CD14-positive monocyte (primary cell): Measurements from ENCODE around the gene OR51B2. TPM values are rescaled to one million over a fixed set of nuclear protein-coding genes. Genes with fewer than 3 reads are reported as not detected.

ENCODE experiments used
- DNase-seq, 3 donors: peaks; one replicate each; pipeline ENCODE4 v3.0.0-alpha.2; 2011 to 2022
- H2AFZ ChIP-seq: 2 replicates; pipeline ENCODE4 v1.6.0; 2012; ENCODE audit warnings: mild to moderate bottlenecking, low read depth, low read length, inconsistent platforms; ENCODE audit not compliant: insufficient read depth, poor library complexity, severe bottlenecking
- H3K27ac ChIP-seq, 2 donors: 1 replicate in 1 of 2; 2 replicates in 1 of 2; pipeline ENCODE4 v1.5.1; 2012 to 2013; ENCODE audit warnings: low read length in 2 of 2, control low read depth in 1 of 2, inconsistent platforms in 1 of 2, low read depth in 1 of 2, mild to moderate bottlenecking in 1 of 2
- H3K27me3 ChIP-seq, 2 donors: one replicate each; pipeline versions ENCODE4 v1.6.0 to v1.6.1; 2011 to 2013; ENCODE audit warnings: low read length in 2 of 2; ENCODE audit not compliant: control insufficient read depth in 2 of 2, insufficient read depth in 2 of 2
- H3K36me3 ChIP-seq, 2 donors: replicated peaks in 1 of 2; 1 replicate in 1 of 2; 2 replicates in 1 of 2; pipeline versions ENCODE4 v1.5.1 to v1.6.1; 2012 to 2013; ENCODE audit warnings: low read length in 2 of 2, control low read depth in 1 of 2, inconsistent platforms in 1 of 2, mild to moderate bottlenecking in 1 of 2; ENCODE audit not compliant: insufficient read depth in 2 of 2, control insufficient read depth in 1 of 2
- H3K4me1 ChIP-seq, 2 donors: 1 replicate in 1 of 2; 2 replicates in 1 of 2; pipeline versions ENCODE4 v1.5.1 to v1.6.1; 2012 to 2013; ENCODE audit warnings: low read length in 2 of 2, control low read depth in 1 of 2, inconsistent platforms in 1 of 2, mild to moderate bottlenecking in 1 of 2, moderate library complexity in 1 of 2; ENCODE audit not compliant: insufficient read depth in 2 of 2, control insufficient read depth in 1 of 2
- H3K4me2 ChIP-seq: replicated peaks from 2 replicates; pipeline ENCODE3; 2012; ENCODE audit warnings: low read length, moderate library complexity, mild to moderate bottlenecking; ENCODE audit not compliant: poor library complexity, severe bottlenecking; ENCODE audit errors: extremely low read depth
- H3K4me3 ChIP-seq, 3 experiments: fragments of 200-600 bp in 1 of 3; sonication (generic) in 1 of 3; replicated peaks in 1 of 3; 1 replicate in 2 of 3; 2 replicates in 1 of 3; pipeline ENCODE4 v1.5.1; 2011 to 2013; ENCODE audit warnings: low read length in 3 of 3, mild to moderate bottlenecking in 3 of 3, control low read depth in 2 of 3, low read depth in 2 of 3, inconsistent platforms in 1 of 3, moderate library complexity in 1 of 3
- H3K79me2 ChIP-seq: 2 replicates; pipeline ENCODE4 v1.6.0; 2012; ENCODE audit warnings: mild to moderate bottlenecking, control low read depth, inconsistent platforms, low read length, moderate library complexity; ENCODE audit not compliant: insufficient read depth
- H3K9ac ChIP-seq: 2 replicates; pipeline ENCODE4 v1.6.0; 2017; ENCODE audit warnings: low read length, mild to moderate bottlenecking; ENCODE audit not compliant: insufficient read depth, poor library complexity, severe bottlenecking
- H3K9me3 ChIP-seq, 2 donors: replicated peaks in 1 of 2; 1 replicate in 1 of 2; 2 replicates in 1 of 2; pipeline versions ENCODE4 v1.5.1 to v1.6.1; 2012 to 2013; ENCODE audit warnings: low read length in 2 of 2, control low read depth in 1 of 2; ENCODE audit not compliant: control insufficient read depth in 1 of 2, insufficient read depth in 1 of 2
- H4K20me1 ChIP-seq: 2 replicates; pipeline ENCODE4 v1.6.0; 2012; ENCODE audit warnings: mild to moderate bottlenecking, low read length, control low read depth, moderate library complexity; ENCODE audit not compliant: insufficient read depth
- H3K27ac Mint-ChIP-seq, 7 donors: one replicate each; pipeline ENCODE4 v1.8.0; 2020; ENCODE audit warnings: mild to moderate bottlenecking in 7 of 7, mixed read lengths in 7 of 7, moderate library complexity in 6 of 7, inconsistent platforms in 2 of 7
- H3K27me3 Mint-ChIP-seq, 3 donors: one replicate each; pipeline ENCODE4 v1.8.0; 2021 to 2022; ENCODE audit warnings: low read depth in 3 of 3, mild to moderate bottlenecking in 3 of 3, mixed read lengths in 3 of 3, moderate library complexity in 3 of 3, inconsistent platforms in 1 of 3
- H3K36me3 Mint-ChIP-seq, 2 donors: one replicate each; pipeline ENCODE4 v1.8.0; 2020; ENCODE audit warnings: mixed read lengths in 2 of 2, inconsistent platforms in 1 of 2, mild to moderate bottlenecking in 1 of 2
- H3K4me1 Mint-ChIP-seq: one replicate; pipeline ENCODE4 v1.8.0; 2020; ENCODE audit warnings: mild to moderate bottlenecking, mixed read lengths
- H3K4me3 Mint-ChIP-seq, 2 donors: one replicate each; pipeline ENCODE4 v1.8.0; 2020; ENCODE audit warnings: mild to moderate bottlenecking in 2 of 2, mixed read lengths in 2 of 2, moderate library complexity in 1 of 2
- H3K9me3 Mint-ChIP-seq, 7 donors: one replicate each; pipeline ENCODE4 v1.8.0; 2020 to 2022; ENCODE audit warnings: mixed read lengths in 7 of 7, mild to moderate bottlenecking in 6 of 7, moderate library complexity in 6 of 7, inconsistent platforms in 2 of 7
- WGBS: methylation state at CpG from one replicate; pipeline ENCODE4 v1.1.5; 2013; ENCODE audit warnings: missing lambda C conversion rate; ENCODE audit not compliant: insufficient coverage; 5-methylcytosine and 5-hydroxymethylcytosine counted together
- intact Hi-C, 2 donors: fragments of 100-400 bp; cut with micrococcal nuclease; formaldehyde crosslinking; loops; one replicate each; pipeline versions ENCODE4 v1.15.0 to v1.15.1; 2023
- polyA minus RNA-seq: library from RNA; depleted of rRNA, polyadenylated mRNA; stranded (reverse); fragments of >200 nt; gene quantifications from 2 replicates; pipeline ENCODE4 v1.2.3, GENCODE V29; 2012
- polyA plus RNA-seq, 3 donors: library from polyadenylated mRNA; depleted of rRNA in 1 of 3; unstranded in 2 of 3; stranded (reverse) in 1 of 3; fragments of 300-500 nt in 2 of 3; fragments of >200 nt in 1 of 3; fragmentation: Illumina TruSeq in 2 of 3; gene quantifications; 1 replicate in 2 of 3; 2 replicates in 1 of 3; pipeline ENCODE4 v1.2.3, GENCODE V29; 2012 to 2021
- total RNA-seq, 12 experiments: library from RNA in 1 of 12; stranded (reverse) in 1 of 12; fragments of 120-200 nt in 1 of 12; gene quantifications; one replicate each; pipeline ENCODE4 v1.2.4 and lab custom pipeline; 2013 to 2026; ENCODE audit warnings: mixed read lengths in 6 of 12, inconsistent platforms in 1 of 12
- TF ChIP-seq, protein P1 (sequence below): fragments of 200-600 bp; IDR thresholded peaks from one replicate; pipeline ENCODE4 v1.8.0; 2022; ENCODE audit warnings: antibody characterized with exemption, mild to moderate bottlenecking

Gene OR51B2
- not detected for total RNA-seq (2013)
- polyA plus RNA-seq: not detected
- polyA minus RNA-seq: not detected in 2 replicates
- 0 to 0.46 (median 0) reads per million in 11 experiments for total RNA-seq (lab: John Stamatoyannopoulos, UW)

GRCh38 chr11:5324197-5324596 lies at the start of gene OR51B2:
TSS of gene OR51B2 (minus strand) at chr11:5324297. CDS start at chr11:5324297, 0 bp downstream.
- Mint-ChIP-seq H3K9me3 (peaks cover 0 to 4% (median 0%) of the 10 kb centered on the region in 7 donors), H3K4me3 (no peak within 1 kb of the TSS), H3K36me3 (no peaks in the 10 kb centered on the region), H3K4me1 (no peaks in the 10 kb centered on the region), H3K27me3 (no peaks in the 10 kb centered on the region), H3K27ac (no peak within 1 kb of the TSS)
- H3K36me3 ChIP-seq: no peaks in the 10 kb centered on the region
- DNase-seq: no peak
- H3K4me3 ChIP-seq: no peak within 1 kb of the TSS
- no peaks in the 10 kb centered on the region for H4K20me1 ChIP-seq
- TF ChIP-seq, protein P1, sequence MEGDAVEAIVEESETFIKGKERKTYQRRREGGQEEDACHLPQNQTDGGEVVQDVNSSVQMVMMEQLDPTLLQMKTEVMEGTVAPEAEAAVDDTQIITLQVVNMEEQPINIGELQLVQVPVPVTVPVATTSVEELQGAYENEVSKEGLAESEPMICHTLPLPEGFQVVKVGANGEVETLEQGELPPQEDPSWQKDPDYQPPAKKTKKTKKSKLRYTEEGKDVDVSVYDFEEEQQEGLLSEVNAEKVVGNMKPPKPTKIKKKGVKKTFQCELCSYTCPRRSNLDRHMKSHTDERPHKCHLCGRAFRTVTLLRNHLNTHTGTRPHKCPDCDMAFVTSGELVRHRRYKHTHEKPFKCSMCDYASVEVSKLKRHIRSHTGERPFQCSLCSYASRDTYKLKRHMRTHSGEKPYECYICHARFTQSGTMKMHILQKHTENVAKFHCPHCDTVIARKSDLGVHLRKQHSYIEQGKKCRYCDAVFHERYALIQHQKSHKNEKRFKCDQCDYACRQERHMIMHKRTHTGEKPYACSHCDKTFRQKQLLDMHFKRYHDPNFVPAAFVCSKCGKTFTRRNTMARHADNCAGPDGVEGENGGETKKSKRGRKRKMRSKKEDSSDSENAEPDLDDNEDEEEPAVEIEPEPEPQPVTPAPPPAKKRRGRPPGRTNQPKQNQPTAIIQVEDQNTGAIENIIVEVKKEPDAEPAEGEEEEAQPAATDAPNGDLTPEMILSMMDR: no peak
- no peak within 1 kb of the TSS for H2AFZ ChIP-seq
- no peak within 1 kb of the TSS for H3K27ac ChIP-seq
- no peak within 1 kb of the TSS for H3K4me2 ChIP-seq
- no peaks in the 10 kb centered on the region for H3K79me2 ChIP-seq
- intact Hi-C loops: no loop called here
- no peaks in the 10 kb centered on the region for H3K4me1 ChIP-seq
- WGBS: no CpG with 5 or more reads among the region's 3 CpGs
- H3K9me3 ChIP-seq: no peaks in the 10 kb centered on the region
- H3K9ac ChIP-seq: no peak within 1 kb of the TSS
- no peaks in the 10 kb centered on the region for H3K27me3 ChIP-seq

DNA sequence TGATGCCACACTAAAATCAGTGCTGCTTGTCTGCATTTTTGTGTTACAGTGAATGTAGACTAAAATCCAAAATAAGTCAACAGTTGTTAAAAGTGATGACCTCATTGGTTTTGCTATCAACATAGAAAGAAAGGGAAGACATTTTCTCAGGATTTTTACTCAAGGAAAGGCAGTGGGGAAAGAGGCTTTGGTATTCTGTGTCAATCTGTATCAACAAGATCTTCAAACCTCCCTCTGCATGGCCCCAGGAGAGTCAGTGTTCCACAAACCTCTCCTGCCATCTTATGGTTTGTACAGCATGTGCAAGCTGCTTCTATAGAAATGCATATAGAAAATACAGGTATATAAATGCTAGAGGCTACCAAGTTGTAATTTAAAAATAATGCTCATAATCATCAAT lies 45.7 kb upstream of the OR51B2 start:
- intact Hi-C loops: no loop called here
- Histone ChIP-seq H3K4me1 (no peaks in the 10 kb centered on the region), H3K4me2 (no peak overlapping the region), H3K27ac (no peak overlapping the region), H3K36me3 (no peaks in the 10 kb centered on the region), H3K4me3 (no peak overlapping the region), H3K79me2 (no peaks in the 10 kb centered on the region), H3K27me3 (no peaks in the 10 kb centered on the region), H3K9me3 (peaks cover 0 to 5% of the 10 kb centered on the region in 2 donors), H2AFZ (no peak overlapping the region), H3K9ac (no peak overlapping the region), H4K20me1 (no peaks in the 10 kb centered on the region)
- Mint-ChIP-seq H3K4me1 (peaks cover 3% of the 10 kb centered on the region), H3K4me3 (no peak overlapping the region), H3K27me3 (peaks cover 0 to 1% (median 0%) of the 10 kb centered on the region in 3 donors), H3K36me3 (no peaks in the 10 kb centered on the region), H3K27ac (no peak overlapping the region), H3K9me3 (peaks cover 2 to 11% (median 3%) of the 10 kb centered on the region in 7 donors)
- DNase-seq: no peak
- TF ChIP-seq, protein P1: no peak
